Thymus (tissue), 11 donors: ENCODE measurements around the gene PHTF2. TPM values are rescaled to one million over a fixed set of nuclear protein-coding genes. Genes with fewer than 3 reads are reported as not detected.
"Not testable (repeated sequence)": the region's sequence is repeated elsewhere in the genome, so short reads cannot be mapped to it uniquely, and the experiment has no call there.

ENCODE experiments used
- DNase-seq, 9 donors: peaks; one replicate each; pipeline ENCODE4 v3.0.0-alpha.2; 2013; ENCODE audit warnings: low spot score in 9 of 9, low read depth in 6 of 9, missing footprints in 1 of 9
- H3K27ac ChIP-seq, 2 donors: one replicate each; pipeline ENCODE4 v1.5.1; 2013; ENCODE audit warnings: control low read depth in 1 of 2, low read depth in 1 of 2, low read length in 1 of 2, mild to moderate bottlenecking in 1 of 2, moderate library complexity in 1 of 2
- H3K27me3 ChIP-seq, 2 donors: one replicate each; pipeline ENCODE4 v1.5.1; 2013; ENCODE audit warnings: low read length in 1 of 2; ENCODE audit not compliant: control insufficient read depth in 2 of 2, insufficient read depth in 1 of 2
- H3K36me3 ChIP-seq, 2 donors: one replicate each; pipeline ENCODE4 v1.5.1; 2013; ENCODE audit warnings: low read length in 1 of 2, mild to moderate bottlenecking in 1 of 2, moderate library complexity in 1 of 2; ENCODE audit not compliant: control insufficient read depth in 2 of 2, insufficient read depth in 2 of 2
- H3K4me1 ChIP-seq, 2 donors: one replicate each; pipeline ENCODE4 v1.5.1; 2013; ENCODE audit warnings: low read length in 2 of 2; ENCODE audit not compliant: control insufficient read depth in 2 of 2, insufficient read depth in 2 of 2
- H3K4me3 ChIP-seq, 2 donors: one replicate each; pipeline ENCODE4 v1.5.1; 2013; ENCODE audit warnings: low read length in 2 of 2, control low read depth in 1 of 2, mild to moderate bottlenecking in 1 of 2
- H3K9me3 ChIP-seq, 2 donors: one replicate each; pipeline ENCODE4 v1.5.1; 2013; ENCODE audit warnings: low read length in 1 of 2, mild to moderate bottlenecking in 1 of 2; ENCODE audit not compliant: control insufficient read depth in 2 of 2, insufficient read depth in 1 of 2
- WGBS: extraction: QIAGEN DNeasy Blood & Tissue Kit; methylation state at CpG from one replicate; pipeline ENCODE4 v1.1.7; 2013; 5-methylcytosine and 5-hydroxymethylcytosine counted together
- polyA plus RNA-seq: library from polyadenylated mRNA; stranded (reverse); fragments of 200-250 nt; gene quantifications from one replicate; pipeline ENCODE4 v1.2.3, GENCODE V29; 2013
- total RNA-seq: library from RNA; stranded (reverse); fragments of 120-200 nt; gene quantifications from one replicate; pipeline ENCODE4 v1.2.4, GENCODE V29; 2013
- donor health status: healthy.

The PHTF2 gene
- total and polyA plus RNA-seq, 2 donors: 10.9 to 14.1 TPM

- H3K4me3 ChIP-seq: no peak overlapping the region
- WGBS: 87% methylated on average over 12 of the region's 12 CpGs
These were observed 186.8 kb downstream of the PHTF2 start for GRCh38 chr7:77985232-77985973.

GRCh38 chr7:77985974-77986339, 187.4 kb downstream of the PHTF2 start:
- H3K4me3 ChIP-seq: no peak overlapping the region
- no peaks in the 10 kb centered on the region for H3K27me3 ChIP-seq
- no peak for DNase-seq
- H3K27ac ChIP-seq: no peak overlapping the region
- H3K36me3 ChIP-seq: no peaks in the 10 kb centered on the region
- no peaks in the 10 kb centered on the region for H3K9me3 ChIP-seq
- no peaks in the 10 kb centered on the region for H3K4me1 ChIP-seq
- 93% methylated on average over 3 of the region's 3 CpGs for WGBS

More at GRCh38 chr7:77985232-77985973, 186.8 kb downstream of the PHTF2 start:
- Histone ChIP-seq H3K9me3 (no peaks in the 10 kb centered on the region), H3K27ac (no peak overlapping the region), H3K36me3 (no peaks in the 10 kb centered on the region), H3K27me3 (no peaks in the 10 kb centered on the region), H3K4me1 (no peaks in the 10 kb centered on the region)
- DNase-seq: no peak

- no peak overlapping the region for H3K4me3 ChIP-seq
- no peak for DNase-seq
- no peaks in the 10 kb centered on the region for H3K4me1 ChIP-seq
- no peaks in the 10 kb centered on the region for H3K27me3 ChIP-seq
- H3K9me3 ChIP-seq: no peaks in the 10 kb centered on the region
- WGBS: 89% methylated on average over 6 of the region's 6 CpGs
- H3K36me3 ChIP-seq: no peaks in the 10 kb centered on the region
- no peak overlapping the region for H3K27ac ChIP-seq
These were observed 191.5 kb downstream of the PHTF2 start for GRCh38 chr7:77989981-77990566.

- Histone ChIP-seq H3K36me3 (no peaks in the 10 kb centered on the region), H3K4me3 (no peak overlapping the region), H3K4me1 (no peaks in the 10 kb centered on the region), H3K9me3 (no peaks in the 10 kb centered on the region), H3K27ac (no peak overlapping the region), H3K27me3 (no peaks in the 10 kb centered on the region)
- 97% methylated on average over 4 of the region's 4 CpGs for WGBS
- no peak for DNase-seq
These were observed 193.1 kb downstream of the PHTF2 start for GRCh38 chr7:77991656-77992055.

GRCh38 chr7:77993838-77994237, 195.3 kb downstream of the PHTF2 start:
- Histone ChIP-seq H3K27me3 (no peaks in the 10 kb centered on the region), H3K36me3 (no peaks in the 10 kb centered on the region), H3K4me3 (no peak overlapping the region), H3K27ac (no peak overlapping the region), H3K9me3 (no peaks in the 10 kb centered on the region), H3K4me1 (no peaks in the 10 kb centered on the region)
- 97% methylated on average over 3 of the region's 3 CpGs for WGBS
- no peak for DNase-seq

- no peaks in the 10 kb centered on the region for H3K9me3 ChIP-seq
- H3K4me1 ChIP-seq: no peaks in the 10 kb centered on the region
- 86% methylated on average over 6 of the region's 6 CpGs for WGBS
- no peak for DNase-seq
- no peak overlapping the region for H3K4me3 ChIP-seq
- H3K36me3 ChIP-seq: no peaks in the 10 kb centered on the region
- H3K27ac ChIP-seq: no peak overlapping the region
- H3K27me3 ChIP-seq: no peaks in the 10 kb centered on the region
These were observed 197.1 kb downstream of the PHTF2 start for GRCh38 chr7:77995717-77996116.

- H3K27me3 ChIP-seq, H3K4me3 ChIP-seq, H3K27ac ChIP-seq, H3K36me3 ChIP-seq, H3K4me1 ChIP-seq, H3K9me3 ChIP-seq, DNase-seq: not testable (repeated sequence)
- 82% methylated on average over 3 of the region's 3 CpGs for WGBS
These were observed 200.6 kb downstream of the PHTF2 start for GRCh38 chr7:77999168-77999567.

- H3K27ac ChIP-seq: no peak overlapping the region
- no peaks in the 10 kb centered on the region for H3K4me1 ChIP-seq
- H3K36me3 ChIP-seq: no peaks in the 10 kb centered on the region
- no peaks in the 10 kb centered on the region for H3K27me3 ChIP-seq
- no peak overlapping the region for H3K4me3 ChIP-seq
- H3K9me3 ChIP-seq: no peaks in the 10 kb centered on the region
- no peak for DNase-seq
- WGBS: 89% methylated on average over 3 of the region's 3 CpGs
These were observed 203.4 kb downstream of the PHTF2 start for GRCh38 chr7:78002021-78002420.

- no peaks in the 10 kb centered on the region for H3K27me3 ChIP-seq
- no peaks in the 10 kb centered on the region for H3K4me1 ChIP-seq
- WGBS: 94% methylated on average over 4 of the region's 4 CpGs
- DNase-seq: no peak
- no peaks in the 10 kb centered on the region for H3K36me3 ChIP-seq
- H3K9me3 ChIP-seq: no peaks in the 10 kb centered on the region
- no peak overlapping the region for H3K27ac ChIP-seq
- no peak overlapping the region for H3K4me3 ChIP-seq
These were observed 204.1 kb downstream of the PHTF2 start for GRCh38 chr7:78002715-78003114.
